Fibroblast of mammary gland (primary cell): ENCODE data around the gene MOCS1.

Source experiments
- DNase-seq: peaks from one replicate; pipeline ENCODE4 v3.0.0-alpha.2; 2010; ENCODE audit warnings: low read depth
- H3K4me3 ChIP-seq: 2 replicates; pipeline ENCODE4 v1.5.1; 2011; ENCODE audit warnings: low read depth, mild to moderate bottlenecking, low read length, moderate library complexity; ENCODE audit not compliant: control insufficient read depth
- CTCF ChIP-seq: conservative IDR thresholded peaks from 2 replicates; pipeline ENCODE4 v1.5.1; 2011; ENCODE audit warnings: low read depth, low read length, inconsistent platforms; ENCODE audit not compliant: control insufficient read depth, insufficient read depth

MOCS1 gene

DNA sequence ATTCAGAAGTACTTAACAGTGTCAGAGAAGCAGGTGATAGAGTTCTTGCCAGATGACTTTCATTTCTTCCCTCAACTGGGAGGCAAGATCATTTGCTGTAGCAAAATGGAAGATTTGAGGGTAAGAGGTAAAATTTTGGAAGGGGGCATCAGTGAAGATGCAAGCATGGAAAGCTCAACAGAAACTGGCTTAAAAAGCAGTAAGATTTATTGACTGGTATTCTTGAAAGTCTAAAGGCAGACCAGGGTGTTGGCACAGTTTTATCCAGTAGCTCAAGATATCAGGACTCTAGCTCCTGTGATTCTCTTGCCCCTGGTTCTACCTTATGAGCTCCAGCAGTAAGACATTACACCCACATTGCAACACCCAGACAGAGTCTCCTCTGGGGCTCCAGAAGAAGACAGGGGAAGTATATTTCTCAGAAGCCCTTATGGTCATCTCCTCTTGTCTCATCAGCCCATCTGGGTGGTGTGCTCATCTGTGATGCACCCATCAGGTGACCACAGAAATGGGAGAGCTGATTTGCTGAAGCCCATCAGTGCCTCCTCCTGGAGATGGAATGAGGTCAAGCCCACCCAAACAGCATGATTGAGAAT, 16.0 kb upstream of the MOCS1 start:
- no peak overlapping the region for H3K4me3 ChIP-seq
- TF ChIP-seq CTCF: no peak
- no peak for DNase-seq

DNA sequence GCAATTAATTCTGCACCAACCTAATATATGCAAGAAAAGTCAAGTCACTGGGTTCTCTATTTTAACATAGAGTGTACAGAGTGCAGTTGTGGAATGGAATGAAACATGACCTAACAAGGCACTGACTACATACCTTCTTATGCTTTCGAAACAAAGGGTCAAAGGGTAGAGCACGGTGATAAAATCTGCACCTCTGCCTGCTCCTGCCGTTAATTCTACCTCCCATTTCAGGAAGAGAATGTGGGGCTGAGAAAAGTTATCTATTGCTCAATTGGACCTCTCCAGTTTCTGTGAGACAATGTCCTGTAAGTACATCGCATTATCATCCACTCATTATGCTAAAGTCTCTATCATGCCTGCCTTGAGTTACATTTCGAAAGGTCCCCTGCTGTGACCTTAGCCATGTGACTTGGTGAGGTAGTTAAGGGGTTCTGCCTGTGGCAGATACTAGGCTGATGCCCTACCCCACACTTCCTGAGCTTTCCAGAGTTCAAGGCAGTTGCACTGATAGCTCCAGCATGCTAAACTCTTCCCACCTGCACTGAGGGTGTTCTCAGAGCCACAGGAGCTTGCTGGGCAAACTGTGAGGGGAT, 14.0 kb upstream of the MOCS1 start:
- no peak overlapping the region for H3K4me3 ChIP-seq
- DNase-seq: no peak
- TF ChIP-seq CTCF: no peak

DNA sequence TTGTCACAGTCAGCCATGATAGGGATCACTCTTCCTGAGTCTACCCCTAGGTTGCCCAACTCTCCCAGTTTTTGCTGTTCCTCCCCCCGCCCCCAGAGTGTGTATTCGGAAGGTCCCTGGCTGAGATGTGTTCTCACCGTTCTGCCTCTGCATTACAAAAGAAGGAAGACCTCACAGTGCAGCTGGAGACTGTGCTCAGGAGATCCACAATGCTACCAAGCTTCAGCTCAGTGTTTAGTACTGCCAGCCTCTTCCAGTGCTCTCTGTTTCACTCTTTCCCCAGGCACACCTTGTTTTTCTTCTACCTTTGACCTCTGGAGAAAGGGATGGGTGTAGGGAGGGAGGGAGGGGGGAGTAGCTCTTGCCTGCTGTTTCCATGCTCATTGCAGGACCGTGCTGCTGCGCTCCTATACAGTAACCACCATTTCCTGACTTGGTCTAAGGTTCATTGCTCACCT, 13.4 kb upstream of the MOCS1 start:
- no peak for TF ChIP-seq CTCF
- no peak for DNase-seq
- H3K4me3 ChIP-seq: no peak overlapping the region

GRCh38 chr6:39945626-39946025, 11.4 kb upstream of the MOCS1 start:
- no peak for TF ChIP-seq CTCF
- no peak overlapping the region for H3K4me3 ChIP-seq
- DNase-seq: no peak

GRCh38 chr6:39942903-39943580, 8.8 kb upstream of the MOCS1 start:
- no peak overlapping the region for H3K4me3 ChIP-seq
- no peak for DNase-seq
- TF ChIP-seq CTCF: no peak

DNA sequence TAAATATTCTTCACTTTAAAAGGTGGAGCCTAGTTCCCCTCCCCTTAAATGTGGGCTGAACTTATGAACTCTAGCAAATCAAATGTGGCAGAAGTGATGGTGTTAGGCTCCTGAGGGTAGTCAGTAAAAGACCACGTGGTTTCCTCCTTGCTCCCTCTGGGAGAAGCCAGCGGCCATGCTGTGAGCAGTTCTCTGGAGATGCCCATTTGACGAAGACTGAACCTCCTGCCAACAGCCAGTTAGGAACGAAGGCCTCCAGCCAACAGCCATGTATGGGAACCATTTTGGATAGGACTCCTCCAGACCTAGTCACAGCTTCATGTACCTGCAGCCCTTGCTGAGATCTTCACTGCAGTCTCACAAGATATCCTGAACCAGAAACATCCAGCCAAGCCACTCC, 7.6 kb upstream of the MOCS1 start:
- TF ChIP-seq CTCF: no peak
- DNase-seq: no peak

DNA sequence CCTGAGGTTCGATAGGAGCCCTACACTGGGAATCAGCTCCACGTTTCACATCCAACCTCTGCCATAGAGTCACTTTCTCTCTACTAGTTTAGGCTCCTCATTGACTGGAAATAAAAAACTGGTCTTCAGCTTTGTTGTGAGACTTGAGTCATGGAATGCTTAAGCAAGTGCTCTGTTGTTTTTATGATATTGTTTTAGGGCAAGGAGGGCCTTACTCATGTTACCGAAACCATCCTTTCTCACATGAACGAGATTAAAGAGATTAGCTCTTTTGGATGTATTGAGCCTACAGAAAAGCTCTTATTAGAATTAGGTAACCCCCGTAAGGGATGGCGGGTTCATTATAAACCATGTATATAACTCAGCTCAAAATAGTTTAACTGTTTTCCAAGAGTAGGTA, 6.9 kb upstream of the MOCS1 start:
- no peak overlapping the region for H3K4me3 ChIP-seq
- no peak for TF ChIP-seq CTCF
- DNase-seq: no peak

More for the DNA sequence above, 7.6 kb upstream of the MOCS1 start:
- H3K4me3 ChIP-seq: no peak overlapping the region
